Caco-2 (cell line): ENCODE measurements around the gene SAFB. TPM values are rescaled to one million over a fixed set of nuclear protein-coding genes. Genes with fewer than 3 reads are reported as not detected.

Experiments
- BruUV-seq: library from RNA; stranded (reverse); fragments of 400-500 nt; replicated peaks from 2 replicates; lab custom pipeline; 2021; lab: Mats Ljungman, UMichigan
- CTCF ChIA-PET: fragments of 300-600 bp; sonication (Branson Sonifier 250); formaldehyde crosslinking; loops from one replicate; lab custom pipeline; 2022; ENCODE audit warnings: antibody characterized with exemption; lab: Charles Lee
- POLR2A ChIA-PET: fragments of 300-600 bp; sonication (Branson Sonifier 250); formaldehyde crosslinking; loops from one replicate; lab custom pipeline; 2022; ENCODE audit warnings: antibody characterized with exemption; lab: Charles Lee
- DNase-seq, 2 experiments: peaks; one replicate each; pipeline versions ENCODE4 v3.0.0 to v3.0.0-alpha.2; 2020 to 2022
- H3K27me3 ChIP-seq: replicated peaks from 2 replicates; pipeline ENCODE4 v1.6.0; 2011; ENCODE audit warnings: low read length; ENCODE audit not compliant: control insufficient read depth, insufficient read depth
- H3K36me3 ChIP-seq: 2 replicates; pipeline ENCODE4 v1.5.1; 2011; ENCODE audit warnings: low read length; ENCODE audit not compliant: control insufficient read depth, insufficient read depth
- H3K4me1 ChIP-seq: fragments of 250-450 bp; sonication (Bioruptor Pico); 2 replicates; pipeline ENCODE4 v1.5.1; 2020; ENCODE audit warnings: mild to moderate bottlenecking
- H3K4me3 ChIP-seq: 2 replicates; pipeline ENCODE4 v1.5.1; 2011; ENCODE audit warnings: low read depth, mild to moderate bottlenecking, control low read depth, low read length
- H3K9me3 ChIP-seq: fragments of 250-450 bp; sonication (Bioruptor Pico); 2 replicates; pipeline ENCODE4 v1.5.1; 2020; ENCODE audit warnings: mild to moderate bottlenecking, moderate library complexity
- H3K27ac Mint-ChIP-seq: one replicate; pipeline ENCODE4 v1.8.0; 2022; ENCODE audit warnings: mixed read lengths; ENCODE audit not compliant: unreplicated experiment
- H3K27me3 Mint-ChIP-seq: one replicate; pipeline ENCODE4 v1.8.0; 2022; ENCODE audit warnings: mixed read lengths; ENCODE audit not compliant: insufficient read depth, unreplicated experiment
- H3K36me3 Mint-ChIP-seq: one replicate; pipeline ENCODE4 v1.8.0; 2022; ENCODE audit warnings: mild to moderate bottlenecking, mixed read lengths; ENCODE audit not compliant: insufficient read depth, unreplicated experiment
- H3K4me1 Mint-ChIP-seq: one replicate; pipeline ENCODE4 v1.8.0; 2022; ENCODE audit warnings: low read depth, mixed read lengths; ENCODE audit not compliant: unreplicated experiment
- H3K4me3 Mint-ChIP-seq: one replicate; pipeline ENCODE4 v1.8.0; 2022; ENCODE audit warnings: mild to moderate bottlenecking, moderate library complexity, mixed read lengths; ENCODE audit not compliant: unreplicated experiment
- H3K9me3 Mint-ChIP-seq: one replicate; pipeline ENCODE4 v1.8.0; 2022; ENCODE audit warnings: mixed read lengths; ENCODE audit not compliant: unreplicated experiment
- intact Hi-C: fragments of 100-400 bp; cut with micrococcal nuclease; formaldehyde crosslinking; loops from one replicate; pipeline ENCODE4 v1.10.0; 2022; ENCODE audit not compliant: unreplicated experiment
- total RNA-seq: library from RNA; stranded (reverse); gene quantifications from 2 replicates; pipeline ENCODE4 v1.2.3, GENCODE V29; 2022
- TF ChIP-seq, protein P1 (sequence below), 2 experiments: fragments of 200-600 bp in 1 of 2; IDR thresholded peaks; 1 replicate in 1 of 2; 2 replicates in 1 of 2; pipeline versions ENCODE4 v1.5.1 to v1.8.0; 2011 to 2022; ENCODE audit warnings: antibody characterized with exemption in 1 of 2, control low read depth in 1 of 2, inconsistent platforms in 1 of 2, low read depth in 1 of 2, low read length in 1 of 2, mild to moderate bottlenecking in 1 of 2, moderate library complexity in 1 of 2; ENCODE audit not compliant: insufficient read depth in 1 of 2, severe bottlenecking in 1 of 2, unreplicated experiment in 1 of 2

Gene SAFB
- total RNA-seq, 1 experiment from 2014 or later = 120 TPM

DNA sequence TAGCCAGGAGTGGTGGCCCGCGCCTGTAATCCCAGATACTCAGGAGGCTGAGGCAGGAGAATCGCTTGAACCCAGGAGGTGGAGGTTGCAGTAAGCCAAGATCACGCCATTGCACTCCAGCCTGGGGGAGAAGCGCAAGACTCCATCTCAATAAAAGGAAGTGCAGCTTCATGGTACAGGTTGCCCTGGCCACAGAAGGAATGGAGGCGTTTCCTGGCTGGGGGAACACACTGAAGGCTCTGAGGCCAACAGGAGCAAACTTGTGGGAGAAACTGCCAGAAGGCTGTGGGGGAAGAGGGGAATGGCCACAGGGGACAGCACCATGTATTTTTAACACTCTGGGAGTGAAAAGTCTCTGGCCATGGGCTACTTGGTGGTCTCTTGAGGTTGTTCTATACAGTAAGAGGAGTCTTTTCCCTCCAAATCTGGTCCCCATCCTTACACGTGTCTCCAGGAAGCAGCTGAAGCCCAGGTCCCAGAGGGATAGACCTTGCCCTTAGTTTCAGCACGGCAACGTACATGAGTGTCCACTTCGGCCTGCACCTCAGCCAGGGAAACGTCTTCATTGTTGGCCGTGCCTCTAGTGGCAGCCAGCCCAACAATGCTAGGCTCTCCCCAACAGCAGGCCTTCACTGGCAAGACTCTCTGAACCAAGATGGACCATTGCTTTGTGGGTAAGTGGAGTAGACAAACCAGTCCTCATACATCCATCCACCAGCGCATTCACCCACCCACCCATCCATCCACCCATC is 50.0 kb downstream of the SAFB start:
- Histone ChIP-seq H3K4me1 (no peaks in the 10 kb centered on the region; the same call in 1 of the 2 replicates), H3K36me3 (no peaks in the 10 kb centered on the region), H3K27me3 (no peaks in the 10 kb centered on the region), H3K4me3 (no peak overlapping the region), H3K9me3 (no peaks in the 10 kb centered on the region)
- H3K36me3 Mint-ChIP-seq = peaks cover 88% of the 10 kb centered on the region
- no peak overlapping the region for H3K27ac Mint-ChIP-seq
- BruUV-seq = no TSS peak
- TF ChIP-seq, protein P1, sequence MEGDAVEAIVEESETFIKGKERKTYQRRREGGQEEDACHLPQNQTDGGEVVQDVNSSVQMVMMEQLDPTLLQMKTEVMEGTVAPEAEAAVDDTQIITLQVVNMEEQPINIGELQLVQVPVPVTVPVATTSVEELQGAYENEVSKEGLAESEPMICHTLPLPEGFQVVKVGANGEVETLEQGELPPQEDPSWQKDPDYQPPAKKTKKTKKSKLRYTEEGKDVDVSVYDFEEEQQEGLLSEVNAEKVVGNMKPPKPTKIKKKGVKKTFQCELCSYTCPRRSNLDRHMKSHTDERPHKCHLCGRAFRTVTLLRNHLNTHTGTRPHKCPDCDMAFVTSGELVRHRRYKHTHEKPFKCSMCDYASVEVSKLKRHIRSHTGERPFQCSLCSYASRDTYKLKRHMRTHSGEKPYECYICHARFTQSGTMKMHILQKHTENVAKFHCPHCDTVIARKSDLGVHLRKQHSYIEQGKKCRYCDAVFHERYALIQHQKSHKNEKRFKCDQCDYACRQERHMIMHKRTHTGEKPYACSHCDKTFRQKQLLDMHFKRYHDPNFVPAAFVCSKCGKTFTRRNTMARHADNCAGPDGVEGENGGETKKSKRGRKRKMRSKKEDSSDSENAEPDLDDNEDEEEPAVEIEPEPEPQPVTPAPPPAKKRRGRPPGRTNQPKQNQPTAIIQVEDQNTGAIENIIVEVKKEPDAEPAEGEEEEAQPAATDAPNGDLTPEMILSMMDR (IDR thresholded peaks at IDR 0.05; ENCODE audit: insufficient read depth in 1 of 2, low read depth in 1 of 2, low read length in 1 of 2, severe bottlenecking in 1 of 2, unreplicated experiment in 1 of 2) = no peak
- no peak overlapping the region for H3K4me3 Mint-ChIP-seq
- H3K9me3 Mint-ChIP-seq = no peaks in the 10 kb centered on the region
- ChIA-PET POLR2A (no interaction called here), CTCF (no interaction called here)
- no peak for DNase-seq
- H3K4me1 Mint-ChIP-seq = no peaks in the 10 kb centered on the region
- intact Hi-C loops = no loop called here
- no peaks in the 10 kb centered on the region for H3K27me3 Mint-ChIP-seq

- intact Hi-C loops = no loop called here
- H3K4me3 Mint-ChIP-seq = no peak overlapping the region
- CTCF ChIA-PET = no interaction called here
- no peaks in the 10 kb centered on the region for H3K27me3 ChIP-seq
- H3K4me1 Mint-ChIP-seq = no peaks in the 10 kb centered on the region
- no peaks in the 10 kb centered on the region for H3K9me3 ChIP-seq
- DNase-seq = no peak
- no peaks in the 10 kb centered on the region for H3K9me3 Mint-ChIP-seq
- H3K36me3 ChIP-seq = no peaks in the 10 kb centered on the region
- H3K27me3 Mint-ChIP-seq = no peaks in the 10 kb centered on the region
- H3K4me1 ChIP-seq = no peaks in the 10 kb centered on the region
- TF ChIP-seq, protein P1 (IDR thresholded peaks at IDR 0.05; ENCODE audit: insufficient read depth in 1 of 2, low read depth in 1 of 2, low read length in 1 of 2, severe bottlenecking in 1 of 2, unreplicated experiment in 1 of 2) = no peak
- peak overlapping the region; percentile 29 for H3K27ac Mint-ChIP-seq
- POLR2A ChIA-PET = no interaction called here
- no TSS peak for BruUV-seq
- no peak overlapping the region for H3K4me3 ChIP-seq
- peaks cover 82% of the 10 kb centered on the region for H3K36me3 Mint-ChIP-seq
These were observed 50.9 kb downstream of the SAFB start for GRCh38 chr19:5673752-5674151.

GRCh38 chr19:5674714-5675113 is 51.8 kb downstream of the SAFB start:
- TF ChIP-seq, protein P1 (IDR thresholded peaks at IDR 0.05; ENCODE audit: insufficient read depth in 1 of 2, low read depth in 1 of 2, low read length in 1 of 2, severe bottlenecking in 1 of 2, unreplicated experiment in 1 of 2) = no peak
- Histone ChIP-seq H3K4me3 (no peak overlapping the region), H3K9me3 (no peaks in the 10 kb centered on the region), H3K4me1 (no peaks in the 10 kb centered on the region; the same call in 1 of the 2 replicates), H3K27me3 (no peaks in the 10 kb centered on the region), H3K36me3 (no peaks in the 10 kb centered on the region)
- Mint-ChIP-seq H3K4me3 (no peak overlapping the region), H3K4me1 (peaks cover 6% of the 10 kb centered on the region), H3K27ac (no peak overlapping the region), H3K27me3 (no peaks in the 10 kb centered on the region), H3K9me3 (no peaks in the 10 kb centered on the region), H3K36me3 (peaks cover 78% of the 10 kb centered on the region)
- ChIA-PET CTCF (no interaction called here), POLR2A (no interaction called here)
- intact Hi-C loops = no loop called here
- BruUV-seq = no TSS peak
- no peak for DNase-seq
